T-cell (primary cell): ENCODE data around the gene COL6A3. TPM values are rescaled to one million over a fixed set of nuclear protein-coding genes. Genes with fewer than 3 reads are reported as not detected.

Source experiments
- ATAC-seq, 4 experiments: fragments of 200-7000 bp in 3 of 4; fragments of 150-1000 bp in 1 of 4; cut with Tn5 transposase; replicated peaks in 1 of 4; 1 replicate in 3 of 4; 2 replicates in 1 of 4; pipeline ENCODE4 v1.10.0; 2021; ENCODE audit warnings: moderate library complexity in 3 of 4, mild to moderate bottlenecking in 2 of 4, moderate number of reproducible peaks in 1 of 4
- CTCF ChIA-PET, 2 donors: fragments of 300-600 bp; sonication (Branson Sonifier 250); formaldehyde crosslinking; loops; one replicate each; lab custom pipeline; 2022; ENCODE audit warnings: antibody characterized with exemption in 2 of 2; lab: Charles Lee
- POLR2A ChIA-PET, 2 donors: fragments of 300-600 bp; sonication (Branson Sonifier 250); formaldehyde crosslinking; loops; one replicate each; lab custom pipeline; 2022; ENCODE audit warnings: antibody characterized with exemption in 2 of 2; lab: Charles Lee
- DNase-seq, 35 experiments: peaks; one replicate each; pipeline versions ENCODE4 v3.0.0 to v3.0.0-alpha.2; 2013 to 2023
- H3K27ac ChIP-seq: one replicate; pipeline ENCODE4 v1.5.1; 2013; ENCODE audit warnings: low read length
- H3K27me3 ChIP-seq, 2 experiments: replicated peaks in 1 of 2; 1 replicate in 1 of 2; 2 replicates in 1 of 2; pipeline versions ENCODE4 v1.6.1 to v1.7.0; 2013; ENCODE audit warnings: low read length in 1 of 2, mixed read lengths in 1 of 2; ENCODE audit not compliant: control insufficient read depth in 2 of 2, insufficient read depth in 2 of 2; ENCODE audit errors: extremely low read depth in 1 of 2
- H3K36me3 ChIP-seq, 2 donors: 1 replicate in 1 of 2; 2 replicates in 1 of 2; pipeline versions ENCODE4 v1.6.1 to v1.7.0; 2013; ENCODE audit warnings: low read length in 1 of 2; ENCODE audit not compliant: control insufficient read depth in 2 of 2, insufficient read depth in 1 of 2; ENCODE audit errors: extremely low read depth in 1 of 2
- H3K4me1 ChIP-seq, 2 experiments: 1 replicate in 1 of 2; 2 replicates in 1 of 2; pipeline versions ENCODE4 v1.6.1 to v1.7.0; 2013; ENCODE audit warnings: low read length in 2 of 2, mixed read lengths in 1 of 2; ENCODE audit not compliant: insufficient read depth in 2 of 2, control insufficient read depth in 1 of 2; ENCODE audit errors: extremely low read depth in 1 of 2
- H3K4me3 ChIP-seq, 2 donors: 1 replicate in 1 of 2; 2 replicates in 1 of 2; pipeline versions ENCODE4 v1.5.1 to v1.7.0; 2013; ENCODE audit warnings: mild to moderate bottlenecking in 2 of 2, low read length in 1 of 2, moderate library complexity in 1 of 2; ENCODE audit not compliant: control insufficient read depth in 1 of 2; ENCODE audit errors: extremely low read depth in 1 of 2
- H3K9me3 ChIP-seq: 2 replicates; pipeline ENCODE4 v1.7.0; 2013
- H3K27ac Mint-ChIP-seq, 2 donors: one replicate each; pipeline ENCODE4 v1.8.0; 2020 to 2021; ENCODE audit warnings: mild to moderate bottlenecking in 2 of 2, mixed read lengths in 2 of 2
- H3K27me3 Mint-ChIP-seq, 2 donors: one replicate each; pipeline ENCODE4 v1.8.0; 2021 to 2022; ENCODE audit warnings: mixed read lengths in 2 of 2
- H3K36me3 Mint-ChIP-seq: one replicate; pipeline ENCODE4 v1.8.0; 2021; ENCODE audit warnings: mixed read lengths
- H3K4me1 Mint-ChIP-seq, 3 donors: one replicate each; pipeline ENCODE4 v1.8.0; 2020 to 2022; ENCODE audit warnings: mixed read lengths in 3 of 3, mild to moderate bottlenecking in 1 of 3
- H3K4me3 Mint-ChIP-seq, 3 donors: one replicate each; pipeline ENCODE4 v1.8.0; 2020 to 2022; ENCODE audit warnings: mild to moderate bottlenecking in 3 of 3, mixed read lengths in 3 of 3, moderate library complexity in 3 of 3
- H3K9me3 Mint-ChIP-seq, 3 donors: one replicate each; pipeline ENCODE4 v1.8.0; 2020 to 2022; ENCODE audit warnings: mixed read lengths in 3 of 3
- WGBS: methylation state at CpG from one replicate; pipeline ENCODE4 v1.1.5; 2013; ENCODE audit warnings: missing lambda C conversion rate; ENCODE audit not compliant: insufficient coverage; 5-methylcytosine and 5-hydroxymethylcytosine counted together
- total RNA-seq, 35 experiments: library from RNA in 6 of 35; stranded (reverse) in 6 of 35; fragments of 120-200 nt in 1 of 35; gene quantifications; one replicate each; pipeline versions ENCODE4 v1.2.1 to v1.2.4 and lab custom pipeline; 2013 to 2026

Gene COL6A3
- total RNA-seq, 5 donors from 2014 or later (not counting 1 experiment from before 2014, with no cell fraction given), result 1.5 to 2.9 (median 2.5) TPM

GRCh38 chr2:237431372-237431771 is 17.4 kb upstream of the COL6A3 start:
- Mint-ChIP-seq H3K27me3 (no peaks in the 10 kb centered on the region), H3K27ac (peak overlapping the region; percentile 99), H3K9me3 (no peaks in the 10 kb centered on the region), H3K36me3 (no peaks in the 10 kb centered on the region), H3K4me3 (peak overlapping the region in 1 of 3 donors; percentile 84), H3K4me1 (peaks cover 96 to 100% (median 99%) of the 10 kb centered on the region in 3 donors)
- Histone ChIP-seq H3K9me3 (no peaks in the 10 kb centered on the region), H3K27ac (peak overlapping the region; percentile 15), H3K36me3 (no peaks in the 10 kb centered on the region), H3K4me3 (no peak overlapping the region), H3K4me1 (peaks cover 74 to 78% of the 10 kb centered on the region in 2 experiments), H3K27me3 (no peaks in the 10 kb centered on the region)
- no peak for ATAC-seq
- CTCF ChIA-PET, result interaction anchor here in 1 of 2 donors (4.5 kb wide), 1 partner anchor 10 kb away, joined by 22 read pairs; no protein-coding TSS in a partner anchor
- POLR2A ChIA-PET, result no interaction called here
- no peak for DNase-seq
- WGBS, result no CpG with 5 or more reads among the region's 1 CpG

- H3K36me3 Mint-ChIP-seq, result no peaks in the 10 kb centered on the region
- Histone ChIP-seq H3K36me3 (no peaks in the 10 kb centered on the region), H3K9me3 (no peaks in the 10 kb centered on the region), H3K27ac (peak overlapping the region; percentile 49), H3K27me3 (no peaks in the 10 kb centered on the region), H3K4me3 (no peak overlapping the region), H3K4me1 (peaks cover 69 to 77% of the 10 kb centered on the region in 2 experiments)
- no peak for DNase-seq
- no peaks in the 10 kb centered on the region for H3K27me3 Mint-ChIP-seq
- no peak for ATAC-seq
- no peaks in the 10 kb centered on the region for H3K9me3 Mint-ChIP-seq
- ChIA-PET CTCF (interaction anchor here (0.5 to 4.5 kb wide), 3 partner anchors 9 to 549 kb away, joined by 3 to 22 read pairs (median 5); no protein-coding TSS in a partner anchor), POLR2A (no interaction called here)
- peak overlapping the region; percentile 92 for H3K27ac Mint-ChIP-seq
- peaks cover 94 to 97% (median 97%) of the 10 kb centered on the region in 3 donors for H3K4me1 Mint-ChIP-seq
- H3K4me3 Mint-ChIP-seq, result no peak overlapping the region
- 50% methylated on average over 1 of the region's 1 CpG for WGBS
Observed at GRCh38 chr2:237430861-237431260, 16.9 kb upstream of the COL6A3 start.

- no peaks in the 10 kb centered on the region for H3K27me3 ChIP-seq
- ChIA-PET CTCF (interaction anchor here in 1 of 2 donors (0.5 to 4.5 kb wide), 6 partner anchors 8 to 259 kb away, joined by 3 to 22 read pairs (median 4); no protein-coding TSS in a partner anchor), POLR2A (no interaction called here)
- H3K27me3 Mint-ChIP-seq, result no peaks in the 10 kb centered on the region
- peak overlapping the region; percentile 92 for H3K27ac Mint-ChIP-seq
- no peaks in the 10 kb centered on the region for H3K36me3 ChIP-seq
- H3K4me3 Mint-ChIP-seq, result peak overlapping the region; percentile 6 to 69 (median 45)
- peak overlapping the region; percentile 49 for H3K27ac ChIP-seq
- no peaks in the 10 kb centered on the region for H3K9me3 ChIP-seq
- no peaks in the 10 kb centered on the region for H3K9me3 Mint-ChIP-seq
- H3K36me3 Mint-ChIP-seq, result no peaks in the 10 kb centered on the region
- WGBS, result 18% methylated on average over 2 of the region's 3 CpGs
- peaks cover 62 to 67% of the 10 kb centered on the region in 2 experiments for H3K4me1 ChIP-seq
- ATAC-seq (peak; percentile 9 to 51 (median 16)), DNase-seq (peak in 12 of 35 experiments; percentile 12 to 59 (median 29))
- peaks cover 91 to 92% (median 92%) of the 10 kb centered on the region in 3 donors for H3K4me1 Mint-ChIP-seq
- no peak overlapping the region for H3K4me3 ChIP-seq
Observed at GRCh38 chr2:237429753-237430152, 15.8 kb upstream of the COL6A3 start.

- peak overlapping the region; percentile 80 to 89 for H3K27ac Mint-ChIP-seq
- Histone ChIP-seq H3K9me3 (no peaks in the 10 kb centered on the region), H3K4me3 (no peak overlapping the region), H3K27me3 (no peaks in the 10 kb centered on the region), H3K4me1 (peaks cover 44 to 49% of the 10 kb centered on the region in 2 experiments), H3K27ac (peak overlapping the region; percentile 8), H3K36me3 (no peaks in the 10 kb centered on the region)
- ChIA-PET POLR2A (no interaction called here), CTCF (interaction anchor here in 1 of 2 donors (2.4 kb wide), 1 partner anchor 48 kb away, joined by 12 read pairs; no protein-coding TSS in a partner anchor)
- peak overlapping the region in 2 of 3 donors; percentile 34 to 69 for H3K4me3 Mint-ChIP-seq
- H3K4me1 Mint-ChIP-seq, result peaks cover 75 to 88% (median 79%) of the 10 kb centered on the region in 3 donors
- no peaks in the 10 kb centered on the region for H3K9me3 Mint-ChIP-seq
- no peaks in the 10 kb centered on the region for H3K36me3 Mint-ChIP-seq
- peak in 8 of 35 experiments; percentile 13 to 57 (median 37) for DNase-seq
- H3K27me3 Mint-ChIP-seq, result no peaks in the 10 kb centered on the region
- WGBS, result 100% methylated on average over 2 of the region's 5 CpGs
- ATAC-seq, result peak; percentile 54 to 67 (median 61)
Observed at GRCh38 chr2:237427769-237428506, 14.0 kb upstream of the COL6A3 start.

GRCh38 chr2:237426517-237426916 is 12.6 kb upstream of the COL6A3 start:
- Mint-ChIP-seq H3K27ac (peak overlapping the region in 1 of 2 donors; percentile 34), H3K36me3 (no peaks in the 10 kb centered on the region)
- WGBS, result 100% methylated on average over 1 of the region's 1 CpG

GRCh38 chr2:237425320-237425719 is 11.4 kb upstream of the COL6A3 start:
- no peaks in the 10 kb centered on the region for H3K9me3 ChIP-seq
- CTCF ChIA-PET, result no interaction called here
- H3K27ac ChIP-seq, result no peak overlapping the region
- no peaks in the 10 kb centered on the region for H3K36me3 ChIP-seq
- ATAC-seq, result no peak
- Mint-ChIP-seq H3K27me3 (no peaks in the 10 kb centered on the region), H3K36me3 (no peaks in the 10 kb centered on the region), H3K9me3 (no peaks in the 10 kb centered on the region), H3K27ac (no peak overlapping the region), H3K4me3 (no peak overlapping the region), H3K4me1 (peaks cover 62 to 82% (median 65%) of the 10 kb centered on the region in 3 donors)
- no peak for DNase-seq
- WGBS, result no CpG with 5 or more reads among the region's 3 CpGs
- POLR2A ChIA-PET, result no interaction called here
- H3K27me3 ChIP-seq, result peaks cover 0 to 5% of the 10 kb centered on the region in 2 experiments
- H3K4me1 ChIP-seq, result peaks cover 28 to 44% of the 10 kb centered on the region in 2 experiments
- H3K4me3 ChIP-seq, result no peak overlapping the region

More at GRCh38 chr2:237426517-237426916, 12.6 kb upstream of the COL6A3 start:
- no peak overlapping the region for H3K4me3 ChIP-seq
- H3K36me3 ChIP-seq, result no peaks in the 10 kb centered on the region
- H3K27me3 Mint-ChIP-seq, result no peaks in the 10 kb centered on the region
- H3K4me1 ChIP-seq, result peaks cover 30 to 45% of the 10 kb centered on the region in 2 experiments
- ChIA-PET POLR2A (no interaction called here), CTCF (interaction anchor here (0.9 to 2.4 kb wide), 2 partner anchors 8 to 49 kb away, joined by 6 to 12 read pairs; no protein-coding TSS in a partner anchor)
- H3K27ac ChIP-seq, result no peak overlapping the region
- peak overlapping the region in 1 of 3 donors; percentile 22 for H3K4me3 Mint-ChIP-seq
- DNase-seq (no peak), ATAC-seq (no peak)
- H3K4me1 Mint-ChIP-seq, result peaks cover 69 to 85% (median 72%) of the 10 kb centered on the region in 3 donors
- no peaks in the 10 kb centered on the region for H3K9me3 ChIP-seq
- H3K9me3 Mint-ChIP-seq, result no peaks in the 10 kb centered on the region
- peaks cover 0 to 4% of the 10 kb centered on the region in 2 experiments for H3K27me3 ChIP-seq
